Aorta (tissue), 5 donors: ENCODE data around the gene CC2D1A. TPM values are rescaled to one million over a fixed set of nuclear protein-coding genes. Genes with fewer than 3 reads are reported as not detected.

Experiments used
- ATAC-seq: fragments of 200-7000 bp; cut with Tn5 transposase; one replicate; pipeline ENCODE4 v1.9.1; 2022; ENCODE audit warnings: moderate library complexity; ENCODE audit not compliant: low FRiP score
- DNase-seq, 2 donors: peaks; one replicate each; pipeline ENCODE4 v3.0.0-alpha.2; 2020
- H3K27ac ChIP-seq, 2 donors: one replicate each; pipeline ENCODE4 v1.5.1; 2013; ENCODE audit warnings: low read length in 2 of 2, mild to moderate bottlenecking in 2 of 2, moderate library complexity in 2 of 2, control low read depth in 1 of 2, inconsistent platforms in 1 of 2, low read depth in 1 of 2
- H3K27me3 ChIP-seq, 2 donors: one replicate each; pipeline ENCODE4 v1.6.1; 2013; ENCODE audit warnings: control low read depth in 1 of 2, low read length in 1 of 2, mild to moderate bottlenecking in 1 of 2, moderate library complexity in 1 of 2; ENCODE audit not compliant: insufficient read depth in 2 of 2, control insufficient read depth in 1 of 2
- H3K36me3 ChIP-seq, 2 donors: one replicate each; pipeline ENCODE4 v1.6.1; 2013; ENCODE audit warnings: control low read depth in 1 of 2, low read length in 1 of 2, mild to moderate bottlenecking in 1 of 2; ENCODE audit not compliant: insufficient read depth in 2 of 2, control insufficient read depth in 1 of 2
- H3K4me1 ChIP-seq, 2 donors: one replicate each; pipeline ENCODE4 v1.6.1; 2013; ENCODE audit warnings: low read length in 2 of 2, control low read depth in 1 of 2, mild to moderate bottlenecking in 1 of 2, moderate library complexity in 1 of 2; ENCODE audit not compliant: insufficient read depth in 2 of 2, control insufficient read depth in 1 of 2
- H3K4me3 ChIP-seq, 2 donors: one replicate each; pipeline ENCODE4 v1.5.1; 2013; ENCODE audit warnings: low read length in 2 of 2, control low read depth in 1 of 2, mild to moderate bottlenecking in 1 of 2
- H3K9me3 ChIP-seq: one replicate; pipeline ENCODE4 v1.6.1; 2013; ENCODE audit warnings: mild to moderate bottlenecking, low read length; ENCODE audit not compliant: control insufficient read depth
- WGBS, 2 donors: extraction: QIAGEN DNeasy Blood & Tissue Kit; methylation state at CpG; one replicate each; pipeline ENCODE4 v1.1.7; 2013; 5-methylcytosine and 5-hydroxymethylcytosine counted together
- intact Hi-C, 2 donors: fragments of 100-400 bp; cut with DNase I; formaldehyde crosslinking; loops; one replicate each; pipeline versions ENCODE4 v1.14.2 to v1.15.0; 2022
- microRNA-seq, 2 donors: library from miRNA; unstranded; fragments of <30 nt; microRNA quantifications; one replicate each; pipeline ENCODE4 v1.2.0, GENCODE V29; 2020
- polyA plus RNA-seq, 2 donors: library from polyadenylated mRNA; stranded (reverse); fragments of 200-250 nt; gene quantifications; one replicate each; pipeline ENCODE4 v1.2.3, GENCODE V29; 2013
- total RNA-seq, 2 donors: library from RNA; stranded (reverse); fragmentation: NEBNext Ultra II Directional; extraction: Animal tissue kit (Norgen Biotek cat#: 25700); gene quantifications; one replicate each; pipeline ENCODE4 v1.2.1, GENCODE V29; 2021
- donor health status: healthy with polysubstance abuse.
- donor health status: Bipolar disorder and iron deficiency.
- donor health status: DM: no; HTN: no; CAD: no.
- donor health status: DM: no; HTN: no; CAD: no.
- donor health status: DM: yes; HTN: yes; CAD: no.

The CC2D1A gene
- total and polyA plus RNA-seq, 4 donors: 22.3 to 67.6 (median 32.0) TPM

DNA sequence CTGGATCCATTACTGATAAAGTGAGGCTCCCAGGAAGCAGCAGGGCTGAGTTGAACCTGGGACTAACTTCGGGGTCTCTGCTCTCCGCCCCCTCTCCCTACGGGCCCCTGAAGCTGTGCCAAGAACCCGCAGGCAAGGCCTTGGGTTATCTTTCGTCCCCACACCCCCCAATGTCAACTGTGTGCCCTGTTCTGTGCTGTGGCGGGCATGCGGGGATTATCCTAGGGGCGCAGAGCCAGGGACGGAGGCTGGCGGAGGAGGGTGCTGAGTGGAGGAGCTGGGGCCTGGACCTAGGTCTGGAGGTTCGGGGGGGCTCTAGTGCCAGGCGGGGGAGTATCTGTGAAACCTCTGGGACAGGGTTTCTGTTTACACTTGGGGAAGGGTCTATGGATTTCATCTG, 73.7 kb downstream of the CC2D1A start:
- 77 to 80% methylated on average over 12 of the region's 12 CpGs for WGBS, 2 donors
- peaks cover 0 to 3% of the 10 kb centered on the region in 2 donors for H3K36me3 ChIP-seq
- no peaks in the 10 kb centered on the region for H3K27me3 ChIP-seq
- ATAC-seq (no peak), DNase-seq (no peak)
- H3K4me1 ChIP-seq: no peaks in the 10 kb centered on the region
- H3K4me3 ChIP-seq: no peak overlapping the region
- no peak overlapping the region for H3K27ac ChIP-seq
- intact Hi-C loops: no loop called here
- H3K9me3 ChIP-seq: no peaks in the 10 kb centered on the region

- no peak for ATAC-seq
- peak in 1 of 2 donors; percentile 79 for DNase-seq
- H3K4me1 ChIP-seq: no peaks in the 10 kb centered on the region
- intact Hi-C loops: no loop called here
- WGBS, 2 donors: 94 to 95% methylated on average over 15 of the region's 15 CpGs
- no peak overlapping the region for H3K27ac ChIP-seq
- no peak overlapping the region for H3K4me3 ChIP-seq
- no peaks in the 10 kb centered on the region for H3K27me3 ChIP-seq
- peaks cover 0 to 3% of the 10 kb centered on the region in 2 donors for H3K36me3 ChIP-seq
- H3K9me3 ChIP-seq: no peaks in the 10 kb centered on the region
Measured at GRCh38 chr19:13980340-13980739, 74.3 kb downstream of the CC2D1A start.

Small RNAs within 50 kb of the gene (microRNA-seq; reads per million reads assigned to microRNA genes)
- gene MIR181C (219 to 230 reads per million in 2 donors), gene MIR181D (114 to 213 reads per million in 2 donors)

Other genes with a start within 250 kb of the CC2D1A start
- 10 to 100 TPM; 25.5 to 44.6 TPM for gene MRI1, start 141.7 kb upstream of the CC2D1A start, total RNA-seq
- gene MRI1, start 141.7 kb upstream of the CC2D1A start, polyA plus RNA-seq: 10 to 100 TPM in 1 of 2 donors, 1 to 10 TPM in 1; 5.8 to 66.5 TPM
- 10 to 100 TPM; 57.8 to 58.1 TPM for gene C19orf53, start 131.7 kb upstream of the CC2D1A start, total RNA-seq
- 100 to 1,000 TPM; 107 to 172 TPM for gene C19orf53, start 131.7 kb upstream of the CC2D1A start, polyA plus RNA-seq
- 10 to 100 TPM; 11.2 to 12.1 TPM for gene ZSWIM4, start 110.8 kb upstream of the CC2D1A start, total RNA-seq
- 1 to 10 TPM; 2.5 to 3.1 TPM for gene ZSWIM4, start 110.8 kb upstream of the CC2D1A start, polyA plus RNA-seq
- 1 to 10 TPM in 1 of 2 donors, not detected in 1; 1.0 TPM for gene NANOS3, start 29.1 kb upstream of the CC2D1A start, total RNA-seq
- gene NANOS3, start 29.1 kb upstream of the CC2D1A start, polyA plus RNA-seq: 1 to 10 TPM in 1 of 2 donors, not detected in 1; 2.5 TPM
- 1 to 10 TPM; 2.0 to 2.3 TPM for gene BRME1, start 84 bp upstream of the CC2D1A start, total RNA-seq
- gene BRME1, start 84 bp upstream of the CC2D1A start, polyA plus RNA-seq: 1 to 10 TPM; 1.8 to 3.1 TPM
- gene PODNL1, start 32.2 kb downstream of the CC2D1A start, total RNA-seq: 1 to 10 TPM; 4.3 to 9.8 TPM
- gene PODNL1, start 32.2 kb downstream of the CC2D1A start, polyA plus RNA-seq: 10 to 100 TPM in 1 of 2 donors, 1 to 10 TPM in 1; 2.5 to 18.9 TPM
- 10 to 100 TPM; 21.8 to 25.3 TPM for gene DCAF15, start 46.3 kb downstream of the CC2D1A start, total RNA-seq
- 10 to 100 TPM in 1 of 2 donors, 1 to 10 TPM in 1; 8.8 to 41.4 TPM for gene DCAF15, start 46.3 kb downstream of the CC2D1A start, polyA plus RNA-seq
- 10 to 100 TPM; 11.6 to 17.7 TPM for gene RFX1, start 100.1 kb downstream of the CC2D1A start, total RNA-seq
- 1 to 10 TPM; 1.9 to 4.6 TPM for gene RFX1, start 100.1 kb downstream of the CC2D1A start, polyA plus RNA-seq
- gene RLN3, start 121.9 kb downstream of the CC2D1A start, total RNA-seq: not detected
- gene RLN3, start 121.9 kb downstream of the CC2D1A start, polyA plus RNA-seq: not detected
- 1 to 10 TPM; 2.8 to 5.5 TPM for gene IL27RA, start 125.6 kb downstream of the CC2D1A start, total RNA-seq
- gene IL27RA, start 125.6 kb downstream of the CC2D1A start, polyA plus RNA-seq: 1 to 10 TPM in 1 of 2 donors, under 1 TPM in 1; 0.36 to 1.3 TPM
- gene PALM3, start 155.9 kb downstream of the CC2D1A start, total RNA-seq: under 1 TPM in 1 of 2 donors, not detected in 1; 0.63 TPM
- 1 to 10 TPM in 1 of 2 donors, under 1 TPM in 1; 0.18 to 3.5 TPM for gene PALM3, start 155.9 kb downstream of the CC2D1A start, polyA plus RNA-seq
- 1 to 10 TPM; 1.2 to 2.2 TPM for gene MISP3, start 166.6 kb downstream of the CC2D1A start, total RNA-seq
- 1 to 10 TPM; 4.7 to 6.6 TPM for gene MISP3, start 166.6 kb downstream of the CC2D1A start, polyA plus RNA-seq
- not detected for gene C19orf67, start 179.6 kb downstream of the CC2D1A start, total RNA-seq
- not detected for gene C19orf67, start 179.6 kb downstream of the CC2D1A start, polyA plus RNA-seq
- gene SAMD1, start 184.6 kb downstream of the CC2D1A start, total RNA-seq: 10 to 100 TPM; 28.1 to 32.9 TPM
- gene SAMD1, start 184.6 kb downstream of the CC2D1A start, polyA plus RNA-seq: 10 to 100 TPM; 27.4 to 28.4 TPM
- gene PRKACA, start 211.6 kb downstream of the CC2D1A start, total RNA-seq: 100 to 1,000 TPM; 123 to 125 TPM
- 10 to 100 TPM; 53.7 to 56.3 TPM for gene PRKACA, start 211.6 kb downstream of the CC2D1A start, polyA plus RNA-seq
- 1 to 10 TPM; 1.4 to 2.0 TPM for gene ASF1B, start 230.4 kb downstream of the CC2D1A start, total RNA-seq
- gene ASF1B, start 230.4 kb downstream of the CC2D1A start, polyA plus RNA-seq: 1 to 10 TPM in 1 of 2 donors, under 1 TPM in 1; 0.49 to 1.3 TPM